HG03460 (cell line): ENCODE data around the gene HAX1.

Source experiments
- ATAC-seq: cut with Tn5 transposase; IDR thresholded peaks from one replicate; pipeline ENCODE4 v1.9.1; 2021; ENCODE audit not compliant: unreplicated experiment

Gene HAX1

DNA sequence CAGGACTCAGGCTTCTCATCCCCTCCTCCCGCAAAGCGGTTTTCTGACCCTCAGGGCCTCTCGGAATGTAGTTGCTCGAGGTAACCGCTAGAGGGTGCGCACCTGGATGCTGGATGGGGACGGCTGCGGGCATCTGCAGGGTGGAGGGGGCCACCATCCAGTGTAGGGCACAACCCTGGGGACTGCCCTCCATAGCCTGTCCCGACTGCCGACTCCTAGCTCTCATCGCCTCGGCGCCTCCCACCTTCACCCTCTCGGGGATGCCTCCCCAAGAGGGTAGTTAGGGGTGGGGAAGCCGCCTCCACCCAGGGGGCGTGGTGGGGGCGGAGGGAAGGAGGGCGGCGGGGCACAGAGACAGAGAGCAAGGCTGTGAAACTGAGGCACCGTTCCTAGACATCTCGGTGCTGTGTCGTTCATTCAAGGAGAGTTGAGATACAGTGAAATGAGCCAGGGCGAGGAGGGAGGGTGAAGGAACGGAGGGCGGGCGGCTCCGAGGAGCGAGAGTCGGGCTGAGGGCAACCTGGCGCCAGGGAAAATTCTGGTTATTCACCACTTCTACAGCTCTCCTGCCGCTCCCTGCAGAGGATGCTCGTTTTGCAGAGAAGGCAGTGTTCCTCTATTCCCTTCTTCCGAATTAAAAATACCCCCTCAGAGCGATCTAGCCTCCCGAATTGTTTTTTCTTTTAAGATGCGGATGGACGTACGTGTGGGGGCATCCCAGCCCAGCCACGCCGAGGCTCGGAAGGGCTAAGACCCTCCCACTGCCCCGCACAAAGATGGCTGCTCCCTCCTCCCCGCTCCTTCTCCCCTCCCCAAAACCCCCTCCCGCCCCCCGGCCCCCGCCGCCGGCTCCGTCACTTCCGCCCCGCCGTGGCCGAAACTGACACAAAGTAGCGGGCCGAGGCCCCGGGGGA is 52.5 kb downstream of the HAX1 start, which contains the start of gene ATP8B2:
Gene ATP8B2 (plus strand): TSS at position 857 of the 914 bp plus-strand sequence. CDS start 2,617 bp downstream, outside the sequence.
- peak; percentile 44 for ATAC-seq
